Astrocyte of the spinal cord (primary cell): Measurements from ENCODE around the gene PDE6B.
A peak's percentile ranks its signal among the peaks of the same experiment; 100 is the strongest.
"Not testable (repeated sequence)": the region's sequence is repeated elsewhere in the genome, so short reads cannot be mapped to it uniquely, and the experiment has no call there.

Experiments used
- DNase-seq: peaks from one replicate; pipeline ENCODE4 v3.0.0; 2011; ENCODE audit warnings: low read depth, low spot score
- H3K4me3 ChIP-seq: 2 replicates; pipeline ENCODE4 v1.5.1; 2011; ENCODE audit warnings: low read depth, mild to moderate bottlenecking, low read length, moderate library complexity
- in situ Hi-C: cut with HindIII; loops from 2 replicates; pipeline ENCODE4 v1.10.0; 2017; ENCODE audit warnings: low sequenced_read_pairs
- TF ChIP-seq, protein P1 (sequence below): IDR thresholded peaks from 2 replicates; pipeline ENCODE4 v1.5.1; 2012; ENCODE audit warnings: low read depth, mild to moderate bottlenecking, low read length, inconsistent platforms

Gene PDE6B

DNA sequence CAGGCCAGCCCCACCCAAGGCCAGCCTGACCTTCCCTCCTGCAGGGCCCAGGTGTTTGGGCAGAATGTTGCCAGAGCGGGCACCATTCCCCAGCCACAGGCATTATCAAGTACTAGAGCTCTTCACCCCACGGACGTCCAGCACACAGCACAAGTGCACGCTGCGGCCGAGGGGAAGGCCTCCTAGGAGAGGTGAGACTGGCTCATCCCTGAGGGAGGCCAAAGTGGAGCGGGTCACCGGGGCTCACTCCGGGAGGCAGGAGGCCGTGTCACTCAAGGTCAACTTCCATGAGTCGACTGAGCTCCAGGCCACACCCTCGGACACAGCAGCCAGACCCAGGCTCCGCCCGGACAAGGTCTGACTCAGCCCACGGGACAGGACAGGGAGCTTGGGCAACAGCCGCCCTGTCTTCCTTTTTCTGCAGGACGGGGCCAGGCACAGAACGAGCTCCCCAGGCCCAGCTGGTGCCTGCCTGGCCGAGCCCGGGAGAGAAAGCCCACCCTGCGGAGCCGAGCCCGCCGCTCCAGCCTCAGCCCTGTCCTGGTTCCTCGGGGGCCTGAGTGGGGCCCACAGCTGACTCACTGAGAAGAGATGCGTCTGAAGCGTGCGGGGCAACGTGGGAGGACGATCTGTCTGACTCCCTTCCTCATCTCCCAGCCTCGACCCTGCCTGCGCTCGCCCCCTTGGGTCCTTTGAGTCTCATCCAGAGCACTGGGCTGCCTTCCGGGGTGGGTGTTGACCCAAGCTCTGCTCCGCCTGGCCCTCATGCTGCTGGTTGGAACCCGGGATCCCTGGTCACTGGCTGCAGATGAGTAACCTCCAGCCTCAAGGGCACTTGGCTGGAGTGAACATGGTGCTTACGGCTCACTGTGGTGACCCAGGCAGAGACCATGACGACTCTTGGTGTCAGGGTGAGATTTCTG, 61.9 kb downstream of the PDE6B start:
- no peak overlapping the region for H3K4me3 ChIP-seq
- peak; percentile 78 for DNase-seq
- in situ Hi-C loops = no loop called here

DNA sequence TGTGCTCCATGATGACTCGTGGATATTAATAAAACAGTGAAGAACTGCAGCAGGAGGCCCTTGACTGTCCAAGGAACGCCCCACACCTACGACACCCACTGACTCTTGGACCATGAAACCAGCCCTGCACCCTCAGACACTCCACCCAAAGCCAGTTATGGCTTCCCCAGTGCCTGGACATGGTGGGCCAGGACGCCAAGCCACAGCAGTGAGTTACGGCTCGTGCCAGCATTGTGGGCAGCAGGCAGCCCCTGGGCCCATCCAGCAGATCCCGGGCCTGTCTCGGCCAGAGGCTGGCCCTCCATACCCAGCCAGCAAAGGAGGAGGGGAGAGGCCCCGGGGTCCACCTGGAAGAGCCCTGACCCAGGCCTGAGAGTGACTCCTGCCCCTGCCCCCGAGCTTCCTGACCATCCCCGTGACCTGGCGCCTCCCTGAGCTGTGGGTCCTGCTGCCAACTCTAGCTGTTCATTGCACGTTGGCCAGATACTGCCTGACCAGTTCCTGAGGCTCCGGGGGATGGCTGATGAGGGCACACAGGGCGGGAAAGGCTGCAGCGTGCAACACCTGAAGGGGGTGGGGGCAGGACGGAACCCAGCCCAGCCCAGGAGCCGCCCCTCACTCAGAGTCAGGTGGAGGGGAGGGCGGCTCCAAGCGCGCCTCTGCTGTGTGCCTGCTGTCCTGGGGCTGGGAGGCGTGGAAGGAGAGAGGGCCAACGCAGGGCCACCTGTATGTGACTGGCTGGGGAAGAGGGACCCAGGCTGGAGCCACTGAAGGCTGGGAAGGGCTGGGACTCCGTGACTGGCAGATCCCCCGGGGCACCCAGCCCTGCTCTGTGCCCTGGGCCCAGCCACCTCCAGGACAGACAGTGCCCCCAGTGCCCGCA, 62.8 kb downstream of the PDE6B start:
- TF ChIP-seq, protein P1, sequence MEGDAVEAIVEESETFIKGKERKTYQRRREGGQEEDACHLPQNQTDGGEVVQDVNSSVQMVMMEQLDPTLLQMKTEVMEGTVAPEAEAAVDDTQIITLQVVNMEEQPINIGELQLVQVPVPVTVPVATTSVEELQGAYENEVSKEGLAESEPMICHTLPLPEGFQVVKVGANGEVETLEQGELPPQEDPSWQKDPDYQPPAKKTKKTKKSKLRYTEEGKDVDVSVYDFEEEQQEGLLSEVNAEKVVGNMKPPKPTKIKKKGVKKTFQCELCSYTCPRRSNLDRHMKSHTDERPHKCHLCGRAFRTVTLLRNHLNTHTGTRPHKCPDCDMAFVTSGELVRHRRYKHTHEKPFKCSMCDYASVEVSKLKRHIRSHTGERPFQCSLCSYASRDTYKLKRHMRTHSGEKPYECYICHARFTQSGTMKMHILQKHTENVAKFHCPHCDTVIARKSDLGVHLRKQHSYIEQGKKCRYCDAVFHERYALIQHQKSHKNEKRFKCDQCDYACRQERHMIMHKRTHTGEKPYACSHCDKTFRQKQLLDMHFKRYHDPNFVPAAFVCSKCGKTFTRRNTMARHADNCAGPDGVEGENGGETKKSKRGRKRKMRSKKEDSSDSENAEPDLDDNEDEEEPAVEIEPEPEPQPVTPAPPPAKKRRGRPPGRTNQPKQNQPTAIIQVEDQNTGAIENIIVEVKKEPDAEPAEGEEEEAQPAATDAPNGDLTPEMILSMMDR = no peak
- no peak for DNase-seq
- H3K4me3 ChIP-seq = peak overlapping the region; percentile 29
- in situ Hi-C loops = no loop called here

More for the DNA sequence above, 61.9 kb downstream of the PDE6B start:
- TF ChIP-seq, protein P1 = no peak

DNA sequence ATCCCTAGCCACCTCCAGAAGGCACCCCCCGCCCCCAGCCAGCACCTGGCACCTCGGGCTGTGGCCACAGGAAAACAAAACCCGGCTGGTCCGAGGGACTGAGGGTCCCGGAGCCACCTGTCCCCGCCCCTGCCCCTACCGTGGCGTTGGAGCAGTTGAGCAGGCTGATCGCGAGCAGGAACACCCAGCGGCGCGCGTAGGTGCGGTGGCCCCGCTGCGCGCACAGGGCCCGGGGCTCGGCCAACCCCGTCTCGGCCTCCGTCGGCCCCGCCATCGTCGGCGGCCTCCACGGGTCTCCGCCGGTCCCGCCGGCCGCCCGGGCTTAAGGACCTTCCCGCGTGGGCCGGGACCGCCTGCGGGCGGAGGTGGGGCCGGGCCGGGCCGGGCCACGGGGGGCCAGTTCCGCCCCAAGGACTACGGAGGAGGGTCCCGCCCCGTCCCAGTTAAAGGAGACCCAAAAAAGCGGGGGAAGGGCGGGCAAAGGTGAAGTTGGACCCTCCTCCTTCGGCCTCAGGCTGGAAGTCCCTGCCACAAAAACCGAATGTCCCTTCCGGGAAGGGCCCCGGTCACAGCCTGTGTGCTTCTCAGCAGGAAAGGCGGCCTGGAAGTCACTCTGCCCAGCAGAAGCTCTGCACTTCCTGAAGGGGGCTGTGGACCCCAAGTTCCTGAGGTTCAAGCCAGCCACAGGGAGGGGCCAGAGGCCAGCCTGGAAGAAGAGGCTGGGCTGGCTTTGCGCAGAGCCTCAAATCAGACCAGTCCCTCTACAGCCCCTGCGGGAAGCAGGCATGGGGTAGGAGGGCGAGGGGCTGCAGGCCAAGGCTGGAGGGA, 63.7 kb downstream of the PDE6B start, which contains the start of gene SLC49A3:
TSS of gene SLC49A3 (minus strand) at position 298 of the 828 bp plus-strand sequence. CDS start at position 274, 24 bp downstream.
- in situ Hi-C loops = no loop called here
- TF ChIP-seq, protein P1 = no peak
- no peak for DNase-seq
- peak within 1 kb of the TSS; percentile 29 for H3K4me3 ChIP-seq

DNA sequence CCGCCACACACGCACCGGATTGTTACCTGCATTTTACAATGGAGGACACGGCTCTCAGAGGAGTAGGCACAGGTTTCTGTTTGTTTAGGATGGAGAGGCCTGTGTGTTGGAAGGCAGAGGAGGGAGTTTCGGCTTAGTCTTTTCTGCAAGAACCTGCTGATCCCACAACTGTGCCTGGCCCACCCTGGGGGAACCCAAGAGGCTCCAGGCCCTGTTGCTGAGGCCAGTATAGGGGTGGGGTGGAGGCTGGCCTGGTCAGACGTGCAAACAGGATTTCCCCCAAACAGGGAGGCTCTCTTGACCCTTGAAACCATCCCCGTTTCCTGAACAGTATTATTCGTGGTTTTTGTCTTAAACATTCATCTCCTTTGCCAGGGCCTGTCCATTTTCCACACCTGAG, 64.3 kb downstream of the PDE6B start:
- TF ChIP-seq, protein P1 = no peak
- in situ Hi-C loops = no loop called here
- no peak overlapping the region for H3K4me3 ChIP-seq
- no peak for DNase-seq

DNA sequence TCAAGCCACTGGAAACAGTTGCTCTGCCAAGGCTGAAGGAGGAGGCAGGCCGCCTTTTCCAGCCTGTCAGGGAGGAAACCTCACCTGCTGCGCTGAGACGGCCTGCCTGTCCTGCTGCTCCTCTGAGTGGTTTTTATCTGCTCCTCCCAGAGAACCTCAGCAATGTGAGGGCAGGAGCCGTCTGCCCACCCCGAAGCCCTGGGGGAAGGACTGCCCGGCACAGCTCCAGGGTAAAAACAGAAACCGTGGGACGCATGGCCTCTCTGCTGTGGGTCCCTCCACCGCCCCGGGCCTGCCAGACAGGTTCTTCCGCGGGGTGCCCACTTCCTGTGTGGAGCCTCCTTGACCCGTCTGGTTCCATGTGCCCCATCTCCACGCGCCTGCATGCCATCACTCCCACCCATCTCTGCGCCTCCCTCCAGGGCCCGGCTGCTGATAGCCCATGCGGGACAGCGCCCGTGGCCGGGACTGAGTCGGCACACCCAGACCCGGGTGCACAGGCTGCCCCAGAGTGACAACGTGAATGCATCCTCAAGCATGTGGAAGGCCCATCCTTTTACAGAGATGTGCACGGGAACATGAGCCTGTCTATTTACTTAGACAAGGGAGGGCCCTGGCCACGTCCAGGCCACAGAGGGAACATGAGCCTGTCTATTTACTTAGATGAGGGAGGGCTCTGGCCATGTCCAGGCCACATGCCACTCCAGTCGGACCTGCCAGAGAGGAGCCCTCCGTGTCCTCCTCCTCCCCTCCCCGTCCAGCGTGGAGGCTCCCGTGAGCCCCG, 67.6 kb downstream of the PDE6B start:
- in situ Hi-C loops = no loop called here

DNA sequence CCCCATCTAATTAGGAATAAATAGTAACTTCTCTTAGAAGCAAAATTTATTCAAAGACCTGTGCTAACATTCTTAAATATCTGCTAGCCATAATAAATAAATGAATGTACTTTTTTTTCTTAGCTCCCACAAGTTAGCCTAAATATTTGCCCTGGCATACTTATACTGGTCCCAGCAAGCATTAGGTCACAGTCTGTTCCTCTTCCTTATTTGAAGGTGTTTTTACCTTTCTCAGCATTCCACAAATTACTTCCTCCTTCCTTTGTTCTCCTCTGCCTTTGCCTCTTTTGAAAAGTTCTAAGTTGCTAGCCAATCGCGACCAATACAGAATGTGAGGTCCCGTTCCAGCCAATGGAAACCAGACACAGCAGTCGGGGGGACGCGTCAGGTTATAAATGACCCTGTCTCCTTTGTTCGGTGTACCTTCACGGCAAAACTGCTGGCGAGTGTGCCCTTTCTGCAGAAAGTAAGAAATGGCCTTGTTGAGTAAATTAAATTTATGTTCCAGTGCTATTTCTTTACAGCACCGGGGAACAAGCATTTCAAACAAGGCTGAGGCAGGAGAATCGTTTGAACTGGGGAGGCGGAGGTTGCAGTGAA, 69.1 kb downstream of the PDE6B start:
- H3K4me3 ChIP-seq, in situ Hi-C loops, DNase-seq: not testable (repeated sequence)

More for the DNA sequence above, 67.6 kb downstream of the PDE6B start:
- H3K4me3 ChIP-seq = no peak overlapping the region
- no peak for DNase-seq
- TF ChIP-seq, protein P1 = no peak
